Neural cell (in vitro differentiated cells): ENCODE data around the gene TNFAIP3. TPM values are rescaled to one million over a fixed set of nuclear protein-coding genes. Genes with fewer than 3 reads are reported as not detected.

Experiments used
- H2AFZ ChIP-seq: fragments of 200-600, 300-800 bp; sonication (generic), shearing (Covaris generic); 2 replicates; pipeline ENCODE4 v1.6.0; 2014; ENCODE audit warnings: low read depth, mild to moderate bottlenecking, antibody characterized with exemption, low read length, moderate library complexity
- H3F3A ChIP-seq: fragments of 200-600 bp; shearing (Covaris generic); 2 replicates; pipeline ENCODE4 v1.6.1; 2016; ENCODE audit warnings: mild to moderate bottlenecking, moderate library complexity, mixed read lengths, antibody characterized with exemption, low read length; ENCODE audit not compliant: insufficient read depth, poor library complexity, severe bottlenecking
- H3K27ac ChIP-seq: fragments of 200-600, 300-800 bp; sonication (generic), shearing (Covaris generic); 2 replicates; pipeline ENCODE4 v1.5.1; 2014; ENCODE audit warnings: mild to moderate bottlenecking, low read length, moderate library complexity
- H3K27me3 ChIP-seq: fragments of 300-800, 200-600 bp; sonication (generic), shearing (Covaris generic); 2 replicates; pipeline ENCODE4 v1.6.0; 2014; ENCODE audit warnings: mild to moderate bottlenecking, low read depth, low read length, moderate library complexity; ENCODE audit not compliant: insufficient read depth
- H3K36me3 ChIP-seq: fragments of 300-800, 200-600 bp; sonication (generic), shearing (Covaris generic); 2 replicates; pipeline ENCODE4 v1.5.1; 2014; ENCODE audit warnings: mild to moderate bottlenecking, antibody characterized with exemption, low read length, moderate library complexity; ENCODE audit not compliant: insufficient read depth
- H3K4me2 ChIP-seq: fragments of 300-800, 200-600 bp; sonication (generic), shearing (Covaris generic); 2 replicates; pipeline ENCODE4 v1.6.0; 2014; ENCODE audit warnings: mild to moderate bottlenecking, low read length
- H3K4me3 ChIP-seq: fragments of 300-800, 200-600 bp; sonication (generic), shearing (Covaris generic); 2 replicates; pipeline ENCODE4 v1.5.1; 2014; ENCODE audit warnings: mild to moderate bottlenecking, low read length, moderate library complexity
- H3K79me2 ChIP-seq: fragments of 200-600 bp; shearing (Covaris generic); replicated peaks from 2 replicates; pipeline ENCODE4 v1.6.0; 2014; ENCODE audit warnings: mild to moderate bottlenecking, low read length, moderate library complexity; ENCODE audit not compliant: insufficient read depth
- H3K9ac ChIP-seq: fragments of 300-800, 200-600 bp; sonication (generic), shearing (Covaris generic); 2 replicates; pipeline ENCODE4 v1.6.1; 2016; ENCODE audit warnings: mild to moderate bottlenecking, low read length, mixed read lengths
- H3K9me2 ChIP-seq: fragments of 200-600 bp; shearing (Covaris generic); 2 replicates; pipeline ENCODE4 v1.6.1; 2016; ENCODE audit warnings: mild to moderate bottlenecking, low read length, mixed read lengths; ENCODE audit not compliant: insufficient read depth
- H3K9me3 ChIP-seq: fragments of 200-600, 300-800 bp; sonication (generic), shearing (Covaris generic); 2 replicates; pipeline ENCODE4 v1.6.1; 2016; ENCODE audit warnings: mild to moderate bottlenecking, mixed run types, low read length, moderate library complexity, mixed read lengths
- H4K20me1 ChIP-seq: fragments of 200-600 bp; shearing (Covaris generic); 2 replicates; pipeline ENCODE4 v1.6.1; 2016; ENCODE audit warnings: mild to moderate bottlenecking, mixed run types; ENCODE audit not compliant: insufficient read depth
- EP300 ChIP-seq: fragments of 450-650 bp; conservative IDR thresholded peaks from 2 replicates; pipeline ENCODE4 v1.6.1; 2014; ENCODE audit warnings: antibody characterized with exemption, mild to moderate bottlenecking, moderate library complexity; ENCODE audit not compliant: poor library complexity, severe bottlenecking
- EZH2 ChIP-seq: fragments of 200-600, 300-800 bp; shearing (Covaris generic), sonication (generic); IDR thresholded peaks from 2 replicates; pipeline ENCODE4 v1.6.1; 2014; ENCODE audit warnings: antibody characterized with exemption, low read length, borderline replicate concordance, mild to moderate bottlenecking; ENCODE audit not compliant: insufficient read depth, poor library complexity, severe bottlenecking
- MXI1 ChIP-seq: fragments of 450-650 bp; conservative IDR thresholded peaks from 2 replicates; pipeline ENCODE4 v1.6.1; 2014; ENCODE audit warnings: antibody characterized with exemption, mild to moderate bottlenecking; ENCODE audit not compliant: poor library complexity, severe bottlenecking
- POLR2AphosphoS5 ChIP-seq: IDR thresholded peaks from 2 replicates; pipeline ENCODE4 v1.6.1; 2012
- RAD21 ChIP-seq: fragments of 450-650 bp; conservative IDR thresholded peaks from 2 replicates; pipeline ENCODE4 v1.6.1; 2014; ENCODE audit warnings: antibody characterized with exemption, mild to moderate bottlenecking, moderate library complexity
- SMC3 ChIP-seq: fragments of 450-650 bp; conservative IDR thresholded peaks from 2 replicates; pipeline ENCODE4 v1.6.1; 2014; ENCODE audit warnings: antibody characterized with exemption, mild to moderate bottlenecking, moderate library complexity; ENCODE audit not compliant: poor library complexity
- TAF1 ChIP-seq: IDR thresholded peaks from 2 replicates; pipeline ENCODE4 v1.6.1; 2012; ENCODE audit warnings: low read depth
- polyA plus RNA-seq: library from polyadenylated mRNA; depleted of rRNA; stranded (reverse); fragments of >200 nt; gene quantifications from 2 replicates; pipeline ENCODE4 v1.2.3, GENCODE V29; 2014
- TF ChIP-seq, protein P1 (sequence below): fragments of 450-650 bp; IDR thresholded peaks from 2 replicates; pipeline ENCODE4 v1.5.1; 2014; ENCODE audit warnings: antibody characterized with exemption, mild to moderate bottlenecking, moderate library complexity; ENCODE audit not compliant: poor library complexity, severe bottlenecking
- TF ChIP-seq, protein P2 (sequence below): IDR thresholded peaks from 2 replicates; pipeline ENCODE4 v1.6.1; 2012; ENCODE audit warnings: borderline replicate concordance

The TNFAIP3 gene
- polyA plus RNA-seq, 1 donor from 2014 or later = 0.20 TPM

DNA sequence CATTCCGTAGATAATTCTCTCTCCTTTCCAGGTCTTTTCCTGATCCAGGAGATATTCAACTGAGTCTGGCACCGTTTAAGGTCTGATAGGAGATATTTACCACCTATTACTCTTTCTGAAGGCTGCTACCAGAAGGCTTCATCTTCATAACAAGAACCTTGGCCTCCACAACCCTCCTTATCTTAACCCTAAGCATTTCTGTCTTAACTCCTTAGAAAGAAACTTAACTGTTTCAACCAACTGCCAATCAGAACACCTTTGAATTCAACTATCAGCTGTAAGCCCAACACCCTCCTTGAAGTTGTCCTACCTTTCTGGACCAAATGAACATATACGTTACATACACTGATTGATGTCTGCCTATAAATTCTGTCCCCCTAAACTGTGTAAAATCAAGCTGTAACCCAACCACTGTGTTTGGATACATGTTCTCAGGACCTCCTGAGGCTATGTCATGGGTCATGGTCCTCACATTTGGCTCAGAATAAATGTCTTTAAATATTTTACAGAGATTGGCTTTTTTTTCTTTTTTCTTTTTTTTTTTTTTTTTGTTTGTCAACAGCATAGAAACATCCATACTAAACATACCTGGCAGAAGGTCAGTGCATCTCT is 6.6 kb upstream of the TNFAIP3 start:
- H3K4me3 ChIP-seq = no peak overlapping the region
- H3F3A ChIP-seq = no peaks in the 10 kb centered on the region
- no peaks in the 10 kb centered on the region for H4K20me1 ChIP-seq
- no peak overlapping the region for H2AFZ ChIP-seq
- H3K9me2 ChIP-seq = no peaks in the 10 kb centered on the region
- H3K27ac ChIP-seq = no peak overlapping the region
- no peaks in the 10 kb centered on the region for H3K9me3 ChIP-seq
- H3K4me2 ChIP-seq = no peak overlapping the region
- no peaks in the 10 kb centered on the region for H3K36me3 ChIP-seq
- H3K79me2 ChIP-seq = no peaks in the 10 kb centered on the region
- H3K27me3 ChIP-seq = no peaks in the 10 kb centered on the region
- TF ChIP-seq SMC3 (no peak), RAD21 (no peak), POLR2AphosphoS5 (no peak), MXI1 (no peak)
- TF ChIP-seq, protein P1, sequence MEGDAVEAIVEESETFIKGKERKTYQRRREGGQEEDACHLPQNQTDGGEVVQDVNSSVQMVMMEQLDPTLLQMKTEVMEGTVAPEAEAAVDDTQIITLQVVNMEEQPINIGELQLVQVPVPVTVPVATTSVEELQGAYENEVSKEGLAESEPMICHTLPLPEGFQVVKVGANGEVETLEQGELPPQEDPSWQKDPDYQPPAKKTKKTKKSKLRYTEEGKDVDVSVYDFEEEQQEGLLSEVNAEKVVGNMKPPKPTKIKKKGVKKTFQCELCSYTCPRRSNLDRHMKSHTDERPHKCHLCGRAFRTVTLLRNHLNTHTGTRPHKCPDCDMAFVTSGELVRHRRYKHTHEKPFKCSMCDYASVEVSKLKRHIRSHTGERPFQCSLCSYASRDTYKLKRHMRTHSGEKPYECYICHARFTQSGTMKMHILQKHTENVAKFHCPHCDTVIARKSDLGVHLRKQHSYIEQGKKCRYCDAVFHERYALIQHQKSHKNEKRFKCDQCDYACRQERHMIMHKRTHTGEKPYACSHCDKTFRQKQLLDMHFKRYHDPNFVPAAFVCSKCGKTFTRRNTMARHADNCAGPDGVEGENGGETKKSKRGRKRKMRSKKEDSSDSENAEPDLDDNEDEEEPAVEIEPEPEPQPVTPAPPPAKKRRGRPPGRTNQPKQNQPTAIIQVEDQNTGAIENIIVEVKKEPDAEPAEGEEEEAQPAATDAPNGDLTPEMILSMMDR = no peak
- H3K9ac ChIP-seq = no peak overlapping the region

DNA sequence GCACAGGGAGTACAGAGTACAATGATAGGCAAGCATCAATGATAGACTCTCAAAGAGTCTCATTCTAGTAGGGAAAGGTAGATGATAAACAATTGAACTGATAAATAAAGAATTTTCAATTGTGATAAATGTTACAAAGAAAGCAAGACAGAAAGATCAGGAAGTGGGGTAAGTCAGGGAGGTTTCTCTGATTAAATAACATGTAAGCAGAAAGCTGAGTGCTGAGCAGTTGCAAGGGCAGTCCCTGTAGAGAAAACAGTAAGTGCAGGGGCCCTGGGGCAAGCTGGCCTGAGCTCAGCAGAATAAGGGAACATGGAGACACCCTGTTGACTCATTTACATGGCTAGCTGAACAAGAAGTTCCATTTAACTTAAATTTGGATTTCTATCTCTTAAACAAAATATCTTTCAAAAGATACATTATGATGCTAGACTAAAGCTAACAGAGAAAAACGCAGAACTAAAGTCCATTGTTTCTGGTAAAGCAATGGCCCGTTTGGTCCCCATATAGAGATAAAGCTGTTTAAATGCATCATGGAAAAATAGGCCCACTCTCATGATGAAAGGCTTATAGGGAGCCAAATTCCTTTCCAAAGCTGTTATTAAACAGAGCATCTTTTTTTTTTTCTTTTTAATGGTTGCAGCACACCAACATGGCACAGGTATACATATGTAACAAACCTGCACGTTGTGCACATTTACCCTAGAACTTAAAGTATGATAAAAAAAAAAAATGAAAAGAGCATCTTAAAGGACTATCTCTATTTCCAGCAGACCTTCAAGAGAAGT is 5.3 kb upstream of the TNFAIP3 start:
- Histone ChIP-seq H3K9ac (no peak overlapping the region), H3K9me2 (no peaks in the 10 kb centered on the region)

More for the DNA sequence above, 5.3 kb upstream of the TNFAIP3 start:
- H3K27ac ChIP-seq = no peak overlapping the region
- no peaks in the 10 kb centered on the region for H3K27me3 ChIP-seq
- H2AFZ ChIP-seq = no peak overlapping the region
- no peaks in the 10 kb centered on the region for H4K20me1 ChIP-seq
- H3K9me3 ChIP-seq = no peaks in the 10 kb centered on the region
- TF ChIP-seq EZH2 (no peak), POLR2AphosphoS5 (no peak), SMC3 (no peak), TAF1 (no peak), MXI1 (no peak), RAD21 (no peak), EP300 (no peak)
- TF ChIP-seq, protein P1 = no peak
- TF ChIP-seq, protein P2, sequence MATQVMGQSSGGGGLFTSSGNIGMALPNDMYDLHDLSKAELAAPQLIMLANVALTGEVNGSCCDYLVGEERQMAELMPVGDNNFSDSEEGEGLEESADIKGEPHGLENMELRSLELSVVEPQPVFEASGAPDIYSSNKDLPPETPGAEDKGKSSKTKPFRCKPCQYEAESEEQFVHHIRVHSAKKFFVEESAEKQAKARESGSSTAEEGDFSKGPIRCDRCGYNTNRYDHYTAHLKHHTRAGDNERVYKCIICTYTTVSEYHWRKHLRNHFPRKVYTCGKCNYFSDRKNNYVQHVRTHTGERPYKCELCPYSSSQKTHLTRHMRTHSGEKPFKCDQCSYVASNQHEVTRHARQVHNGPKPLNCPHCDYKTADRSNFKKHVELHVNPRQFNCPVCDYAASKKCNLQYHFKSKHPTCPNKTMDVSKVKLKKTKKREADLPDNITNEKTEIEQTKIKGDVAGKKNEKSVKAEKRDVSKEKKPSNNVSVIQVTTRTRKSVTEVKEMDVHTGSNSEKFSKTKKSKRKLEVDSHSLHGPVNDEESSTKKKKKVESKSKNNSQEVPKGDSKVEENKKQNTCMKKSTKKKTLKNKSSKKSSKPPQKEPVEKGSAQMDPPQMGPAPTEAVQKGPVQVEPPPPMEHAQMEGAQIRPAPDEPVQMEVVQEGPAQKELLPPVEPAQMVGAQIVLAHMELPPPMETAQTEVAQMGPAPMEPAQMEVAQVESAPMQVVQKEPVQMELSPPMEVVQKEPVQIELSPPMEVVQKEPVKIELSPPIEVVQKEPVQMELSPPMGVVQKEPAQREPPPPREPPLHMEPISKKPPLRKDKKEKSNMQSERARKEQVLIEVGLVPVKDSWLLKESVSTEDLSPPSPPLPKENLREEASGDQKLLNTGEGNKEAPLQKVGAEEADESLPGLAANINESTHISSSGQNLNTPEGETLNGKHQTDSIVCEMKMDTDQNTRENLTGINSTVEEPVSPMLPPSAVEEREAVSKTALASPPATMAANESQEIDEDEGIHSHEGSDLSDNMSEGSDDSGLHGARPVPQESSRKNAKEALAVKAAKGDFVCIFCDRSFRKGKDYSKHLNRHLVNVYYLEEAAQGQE = no peak
- H3K36me3 ChIP-seq = no peaks in the 10 kb centered on the region
- no peaks in the 10 kb centered on the region for H3K79me2 ChIP-seq
- no peaks in the 10 kb centered on the region for H3F3A ChIP-seq
- no peak overlapping the region for H3K4me3 ChIP-seq
- no peak overlapping the region for H3K4me2 ChIP-seq
